Limb (tissue), 2 donors: Measurements from ENCODE around the gene OR13C8.

Experiments used
- DNase-seq, 2 donors: peaks; one replicate each; pipeline ENCODE4 v3.0.0-alpha.2; 2016; ENCODE audit errors: extremely low spot score in 2 of 2

The OR13C8 gene

GRCh38 chr9:104611213-104611612, 42.2 kb downstream of the OR13C8 start:
- no peak for DNase-seq

- DNase-seq, result no peak
Measured at GRCh38 chr9:104617418-104617817, 48.5 kb downstream of the OR13C8 start.

- no peak for DNase-seq
Measured at GRCh38 chr9:104618104-104618503, 49.1 kb downstream of the OR13C8 start, which contains the start of gene OR13C9. OR13C9 (minus strand) TSS chr9:104618204; CDS start chr9:104618204, 0 bp downstream.
